HTR-8/SVneo (cell line): ENCODE results near the gene SCIN.
A peak's percentile ranks its signal among the peaks of the same experiment; 100 is the strongest.

Experiments
- DNase-seq: peaks from one replicate; pipeline ENCODE4 v3.0.0; 2011; ENCODE audit warnings: low spot score, mixed read lengths; ENCODE audit not compliant: insufficient read length
- FAIRE-seq: peaks from 2 replicates; lab custom pipeline; 2011; peaks lifted over from hg19 to GRCh38; lab: Jason Lieb, UNC

Gene SCIN

GRCh38 chr7:12706900-12707536, 136.5 kb downstream of the SCIN start:
- peak; percentile 17 for DNase-seq
- FAIRE-seq = no peak

GRCh38 chr7:12708314-12708713, 137.8 kb downstream of the SCIN start:
- DNase-seq (no peak), FAIRE-seq (no peak)
